ENCODE measurements around the gene OR13C4.

OR13C4 gene

DNA sequence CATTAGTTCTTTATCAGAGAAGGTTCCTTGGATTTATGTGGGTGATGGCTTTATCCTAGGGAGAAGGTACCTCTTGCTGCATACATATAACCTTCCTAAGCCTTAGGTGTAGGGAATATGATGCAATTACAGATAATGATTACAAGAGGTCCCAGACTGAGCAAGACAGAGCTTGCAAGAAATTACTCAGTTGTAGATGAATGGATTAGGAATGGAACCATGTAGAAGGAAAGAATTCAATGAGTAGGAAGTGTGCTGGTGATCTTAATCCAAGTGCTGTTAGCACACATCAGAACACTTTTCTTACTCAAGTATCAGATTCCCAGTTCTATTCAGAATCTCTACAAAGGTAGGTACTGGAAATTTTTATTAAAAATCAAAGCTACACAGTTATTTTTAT, 20.4 kb downstream of the OR13C4 start:
- no peak for DNase-seq (ENCODE audit: low read depth)
- TF ChIP-seq, protein P1, sequence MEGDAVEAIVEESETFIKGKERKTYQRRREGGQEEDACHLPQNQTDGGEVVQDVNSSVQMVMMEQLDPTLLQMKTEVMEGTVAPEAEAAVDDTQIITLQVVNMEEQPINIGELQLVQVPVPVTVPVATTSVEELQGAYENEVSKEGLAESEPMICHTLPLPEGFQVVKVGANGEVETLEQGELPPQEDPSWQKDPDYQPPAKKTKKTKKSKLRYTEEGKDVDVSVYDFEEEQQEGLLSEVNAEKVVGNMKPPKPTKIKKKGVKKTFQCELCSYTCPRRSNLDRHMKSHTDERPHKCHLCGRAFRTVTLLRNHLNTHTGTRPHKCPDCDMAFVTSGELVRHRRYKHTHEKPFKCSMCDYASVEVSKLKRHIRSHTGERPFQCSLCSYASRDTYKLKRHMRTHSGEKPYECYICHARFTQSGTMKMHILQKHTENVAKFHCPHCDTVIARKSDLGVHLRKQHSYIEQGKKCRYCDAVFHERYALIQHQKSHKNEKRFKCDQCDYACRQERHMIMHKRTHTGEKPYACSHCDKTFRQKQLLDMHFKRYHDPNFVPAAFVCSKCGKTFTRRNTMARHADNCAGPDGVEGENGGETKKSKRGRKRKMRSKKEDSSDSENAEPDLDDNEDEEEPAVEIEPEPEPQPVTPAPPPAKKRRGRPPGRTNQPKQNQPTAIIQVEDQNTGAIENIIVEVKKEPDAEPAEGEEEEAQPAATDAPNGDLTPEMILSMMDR (IDR thresholded peaks at IDR 0.05; ENCODE audit: insufficient read depth, low read depth, low read length, missing control alignments) = no peak
- H3K4me3 ChIP-seq (ENCODE audit: low read depth, low read length) = no peak overlapping the region

DNA sequence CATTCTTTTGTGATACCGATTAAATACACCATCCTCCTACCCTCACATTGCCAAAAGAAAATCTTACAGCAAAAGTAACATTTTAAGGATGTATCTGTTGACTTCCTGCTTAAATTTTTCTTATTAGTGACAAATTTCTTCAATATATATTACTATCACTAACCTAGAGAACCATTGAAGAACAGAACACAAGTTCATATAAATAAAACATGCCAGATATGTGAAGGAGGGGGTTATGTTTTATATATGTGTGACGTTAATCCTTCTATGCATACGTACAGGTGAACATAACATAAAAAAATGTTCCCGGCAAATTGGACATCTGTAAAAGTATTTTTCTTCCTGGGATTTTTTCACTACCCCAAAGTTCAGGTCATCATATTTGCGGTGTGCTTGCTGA, 23.0 kb downstream of the OR13C4 start, which contains the start of gene OR13F1:
OR13F1 (plus strand) TSS at position 301 of the 400 bp plus-strand sequence; CDS start at position 301, 0 bp downstream.
- TF ChIP-seq, protein P1 (IDR thresholded peaks at IDR 0.05; ENCODE audit: insufficient read depth, low read depth, low read length, missing control alignments) = no peak
- DNase-seq (ENCODE audit: low read depth) = no peak
- H3K4me3 ChIP-seq (ENCODE audit: low read depth, low read length) = no peak within 1 kb of the TSS

DNA sequence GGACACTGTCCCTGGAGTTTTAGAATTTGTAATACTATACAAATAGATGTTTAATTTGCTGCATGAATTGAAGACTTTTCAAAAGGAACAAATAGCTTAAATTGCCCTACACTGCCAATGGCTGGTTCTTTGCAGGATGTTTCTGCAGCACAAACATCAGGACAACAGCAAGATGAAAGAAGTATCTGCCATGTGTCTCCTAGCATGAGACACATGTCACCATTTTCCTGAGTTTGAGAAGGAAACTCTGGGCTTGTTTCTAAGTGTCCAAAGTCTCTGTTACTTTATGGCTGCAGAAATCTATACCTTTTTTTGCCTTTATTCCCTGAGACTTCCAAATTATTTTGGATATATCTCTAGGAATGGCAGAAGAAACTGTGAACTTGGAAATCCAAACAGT, 23.6 kb downstream of the OR13C4 start:
- no peak for DNase-seq (ENCODE audit: low read depth)

DNA sequence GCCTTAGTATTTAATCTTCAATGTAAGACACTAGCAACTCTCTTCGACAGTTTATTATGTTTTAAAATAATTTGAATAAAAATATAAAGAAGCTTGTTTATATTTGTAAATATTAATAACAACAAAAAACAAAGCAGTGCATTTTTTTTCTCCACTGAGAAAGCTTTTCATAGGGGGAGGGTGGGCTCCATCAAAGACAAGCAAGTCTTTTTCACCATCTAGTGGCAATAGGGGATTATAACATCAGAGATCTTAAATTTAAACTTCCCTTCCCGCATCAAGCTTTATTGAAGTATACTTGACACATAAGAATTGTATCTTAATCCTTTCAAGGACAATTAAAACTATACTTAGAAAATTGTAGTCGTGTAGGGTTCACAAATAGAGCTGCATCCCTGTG, 32.2 kb downstream of the OR13C4 start:
- TF ChIP-seq, protein P1 (IDR thresholded peaks at IDR 0.05; ENCODE audit: insufficient read depth, low read depth, low read length, missing control alignments) = no peak
- no peak for DNase-seq (ENCODE audit: low read depth)
- H3K4me3 ChIP-seq (ENCODE audit: low read depth, low read length) = no peak overlapping the region

More for the DNA sequence above, 23.6 kb downstream of the OR13C4 start:
- no peak overlapping the region for H3K4me3 ChIP-seq (ENCODE audit: low read depth, low read length)
- TF ChIP-seq, protein P1 (IDR thresholded peaks at IDR 0.05; ENCODE audit: insufficient read depth, low read depth, low read length, missing control alignments) = no peak

DNA sequence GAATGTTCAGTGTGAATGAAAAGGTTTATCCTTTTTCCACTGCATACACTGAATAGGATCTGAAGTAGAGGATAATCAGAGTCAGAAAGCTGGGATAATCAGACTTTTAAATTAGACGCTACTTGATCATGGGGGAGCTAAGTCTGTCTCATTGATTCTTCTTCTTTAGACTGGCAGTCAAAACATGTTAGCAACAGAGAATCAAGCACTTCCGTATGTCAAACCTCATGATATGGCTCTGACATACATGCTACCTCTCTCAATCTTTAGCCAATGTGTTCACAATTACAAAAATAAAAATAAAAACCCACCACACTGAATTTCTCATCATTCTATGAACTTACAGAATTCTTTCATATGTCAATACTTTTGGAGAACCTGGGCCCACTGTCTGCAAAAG, 42.0 kb downstream of the OR13C4 start:
- TF ChIP-seq, protein P1 (IDR thresholded peaks at IDR 0.05; ENCODE audit: insufficient read depth, low read depth, low read length, missing control alignments) = no peak
- DNase-seq (ENCODE audit: low read depth) = no peak
- H3K4me3 ChIP-seq (ENCODE audit: low read depth, low read length) = no peak overlapping the region

DNA sequence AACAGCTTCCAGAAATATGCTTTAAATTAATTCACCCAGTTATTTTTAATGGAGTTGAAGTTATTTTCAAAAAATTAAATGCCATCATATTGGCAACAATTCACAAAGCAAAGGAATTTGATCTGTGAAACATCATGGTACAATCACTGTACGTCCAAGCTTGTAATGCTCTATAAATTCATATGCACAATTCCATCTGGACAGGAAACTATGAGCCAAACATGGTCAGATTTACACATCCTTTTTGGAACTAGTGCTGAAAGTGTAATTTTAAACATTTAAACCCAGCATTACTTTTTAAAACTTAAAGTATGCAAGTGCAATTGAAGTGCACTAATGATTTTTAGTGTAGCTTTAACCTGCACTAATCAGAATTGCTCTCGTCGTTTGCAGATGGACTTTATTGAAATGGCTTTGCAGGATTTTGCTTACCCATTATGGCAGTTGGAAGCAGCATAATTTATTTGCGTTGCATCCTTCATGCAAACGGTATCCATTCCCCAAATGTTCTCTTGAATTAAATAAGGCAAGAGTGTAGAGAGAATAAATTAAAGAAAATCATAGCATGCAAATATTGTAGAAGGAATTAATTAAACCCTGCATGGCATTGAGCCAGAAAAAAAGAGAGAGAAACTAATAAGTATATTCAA, 44.0 kb downstream of the OR13C4 start:
- TF ChIP-seq, protein P1 (IDR thresholded peaks at IDR 0.05; ENCODE audit: insufficient read depth, low read depth, low read length, missing control alignments) = no peak
- DNase-seq (ENCODE audit: low read depth) = no peak
- H3K4me3 ChIP-seq (ENCODE audit: low read depth, low read length) = no peak overlapping the region
